Sigmoid colon (tissue), 7 donors: ENCODE measurements around the gene MSANTD7. TPM values are rescaled to one million over a fixed set of nuclear protein-coding genes. Genes with fewer than 3 reads are reported as not detected.

Experiments
- DNase-seq: peaks from one replicate; pipeline ENCODE4 v3.0.0-alpha.2; 2019
- H3K27ac ChIP-seq, 4 donors: fragments of 200-600 bp; sonication (generic); one replicate each; pipeline ENCODE4 v1.5.1; 2016 to 2019; ENCODE audit warnings: mild to moderate bottlenecking in 1 of 4
- H3K27me3 ChIP-seq, 3 donors: fragments of 200-600 bp; sonication (generic); one replicate each; pipeline ENCODE4 v1.5.1; 2019; ENCODE audit warnings: mild to moderate bottlenecking in 1 of 3
- H3K36me3 ChIP-seq, 4 donors: fragments of 200-600 bp; sonication (generic); one replicate each; pipeline ENCODE4 v1.5.1; 2016 to 2019
- H3K4me1 ChIP-seq, 4 donors: fragments of 200-600 bp; sonication (generic); one replicate each; pipeline ENCODE4 v1.5.1; 2017 to 2019
- H3K4me3 ChIP-seq, 4 donors: fragments of 200-600 bp; sonication (generic); one replicate each; pipeline ENCODE4 v1.5.1; 2017 to 2019; ENCODE audit warnings: mild to moderate bottlenecking in 2 of 4, moderate library complexity in 1 of 4
- H3K9me3 ChIP-seq, 4 donors: fragments of 200-600 bp in 3 of 4; sonication (generic) in 3 of 4; one replicate each; pipeline versions ENCODE4 v1.5.1 to v1.6.1; 2013 to 2019
- EP300 ChIP-seq, 4 donors: sonication (generic); formaldehyde crosslinking; IDR thresholded peaks; one replicate each; pipeline ENCODE4 v1.6.1; 2017; ENCODE audit warnings: antibody characterized with exemption in 4 of 4
- POLR2A ChIP-seq, 2 donors: fragments of 450-650 bp; IDR thresholded peaks; one replicate each; pipeline ENCODE4 v1.6.1; 2016; ENCODE audit warnings: antibody characterized with exemption in 2 of 2, mild to moderate bottlenecking in 2 of 2, moderate library complexity in 2 of 2
- POLR2AphosphoS5 ChIP-seq, 4 donors: sonication (generic); formaldehyde crosslinking; IDR thresholded peaks; one replicate each; pipeline ENCODE4 v1.6.1; 2017; ENCODE audit warnings: antibody characterized with exemption in 4 of 4
- WGBS, 2 donors: extraction: QIAGEN DNeasy Blood & Tissue Kit; methylation state at CpG; one replicate each; pipeline ENCODE4 v1.1.7; 2013; 5-methylcytosine and 5-hydroxymethylcytosine counted together
- intact Hi-C: fragments of 100-400 bp; cut with DNase I; formaldehyde crosslinking; loops from one replicate; pipeline ENCODE4 v1.15.1; 2023
- polyA plus RNA-seq, 3 donors: library from polyadenylated mRNA; stranded (reverse); fragments of 200-250 nt; gene quantifications; one replicate each; pipeline ENCODE4 v1.2.3, GENCODE V29; 2013
- total RNA-seq, 4 donors: library from RNA; depleted of rRNA; stranded (reverse); fragments of >200 nt; gene quantifications; one replicate each; pipeline ENCODE4 v1.1.0, GENCODE V29; 2016
- TF ChIP-seq, protein P1 (sequence below), 4 experiments: fragments of 450-650 bp in 3 of 4; fragments of 200-600 bp in 1 of 4; IDR thresholded peaks; one replicate each; pipeline ENCODE4 v1.5.1; 2016 to 2019; ENCODE audit warnings: antibody characterized with exemption in 4 of 4, mild to moderate bottlenecking in 3 of 4, moderate library complexity in 2 of 4
- donor health status: healthy with polysubstance abuse.
- donor health status: Bipolar disorder and iron deficiency.
- donor health status: healthy.

The MSANTD7 gene
- total and polyA plus RNA-seq, 7 donors = 3.2 to 8.1 (median 5.1) TPM

- H3K27ac ChIP-seq = peak overlapping the region; percentile 90 to 96 (median 95)
- intact Hi-C loops = loop anchor here (5.0 to 10.0 kb wide), 5 partner anchors 121 to 1051 kb away; partner anchors contain the start of genes FAM171A1 and MEIG1
- H3K27me3 ChIP-seq = no peaks in the 10 kb centered on the region
- no peak overlapping the region for H3K4me3 ChIP-seq
- peaks cover 0 to 12% (median under 1%) of the 10 kb centered on the region in 4 donors for H3K36me3 ChIP-seq
- DNase-seq = no peak
- 94 to 97% methylated on average over 2 of the region's 2 CpGs for WGBS, 2 donors
- H3K4me1 ChIP-seq = peaks cover 0 to 27% (median 17%) of the 10 kb centered on the region in 4 donors
- H3K9me3 ChIP-seq = no peaks in the 10 kb centered on the region
- TF ChIP-seq POLR2AphosphoS5 (IDR thresholded peaks at IDR 0.05) = no peak
- TF ChIP-seq, protein P1, sequence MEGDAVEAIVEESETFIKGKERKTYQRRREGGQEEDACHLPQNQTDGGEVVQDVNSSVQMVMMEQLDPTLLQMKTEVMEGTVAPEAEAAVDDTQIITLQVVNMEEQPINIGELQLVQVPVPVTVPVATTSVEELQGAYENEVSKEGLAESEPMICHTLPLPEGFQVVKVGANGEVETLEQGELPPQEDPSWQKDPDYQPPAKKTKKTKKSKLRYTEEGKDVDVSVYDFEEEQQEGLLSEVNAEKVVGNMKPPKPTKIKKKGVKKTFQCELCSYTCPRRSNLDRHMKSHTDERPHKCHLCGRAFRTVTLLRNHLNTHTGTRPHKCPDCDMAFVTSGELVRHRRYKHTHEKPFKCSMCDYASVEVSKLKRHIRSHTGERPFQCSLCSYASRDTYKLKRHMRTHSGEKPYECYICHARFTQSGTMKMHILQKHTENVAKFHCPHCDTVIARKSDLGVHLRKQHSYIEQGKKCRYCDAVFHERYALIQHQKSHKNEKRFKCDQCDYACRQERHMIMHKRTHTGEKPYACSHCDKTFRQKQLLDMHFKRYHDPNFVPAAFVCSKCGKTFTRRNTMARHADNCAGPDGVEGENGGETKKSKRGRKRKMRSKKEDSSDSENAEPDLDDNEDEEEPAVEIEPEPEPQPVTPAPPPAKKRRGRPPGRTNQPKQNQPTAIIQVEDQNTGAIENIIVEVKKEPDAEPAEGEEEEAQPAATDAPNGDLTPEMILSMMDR (IDR thresholded peaks at IDR 0.05) = no peak
- TF ChIP-seq EP300 (IDR thresholded peaks at IDR 0.05) = no peak
- no peak for TF ChIP-seq POLR2A (IDR thresholded peaks at IDR 0.05)
Measured at GRCh38 chr10:14836208-14836607, 1.9 kb upstream of the MSANTD7 start.

- Histone ChIP-seq H3K4me3 (peak overlapping the region; percentile 86 to 95 (median 90)), H3K27ac (peak overlapping the region; percentile 90 to 96 (median 95)), H3K9me3 (no peaks in the 10 kb centered on the region), H3K36me3 (peaks cover 0 to 22% (median 6%) of the 10 kb centered on the region in 4 donors), H3K4me1 (peaks cover 0 to 27% (median 17%) of the 10 kb centered on the region in 4 donors), H3K27me3 (no peaks in the 10 kb centered on the region)
- TF ChIP-seq POLR2AphosphoS5 (IDR thresholded peaks at IDR 0.05) (no peak), EP300 (IDR thresholded peaks at IDR 0.05) (no peak), POLR2A (IDR thresholded peaks at IDR 0.05) (no peak)
- TF ChIP-seq, protein P1 (IDR thresholded peaks at IDR 0.05) = no peak
- DNase-seq = no peak
- WGBS, 2 donors = 26 to 30% methylated on average over 14 of the region's 14 CpGs
- intact Hi-C loops = loop anchor here (1.0 to 10.0 kb wide), 6 partner anchors 120 to 1052 kb away; partner anchors contain the start of genes FAM171A1 and MEIG1
Measured at GRCh38 chr10:14837003-14837756, 926 bp upstream of the MSANTD7 start.

- 0 to 1% methylated on average over 60 of the region's 60 CpGs for WGBS, 2 donors
- Histone ChIP-seq H3K36me3 (peaks cover 13 to 38% (median 20%) of the 10 kb centered on the region in 4 donors), H3K27ac (peak overlapping the region; percentile 90 to 96 (median 95)), H3K9me3 (no peaks in the 10 kb centered on the region), H3K4me1 (peaks cover 0 to 27% (median 17%) of the 10 kb centered on the region in 4 donors), H3K4me3 (peak overlapping the region; percentile 86 to 95 (median 90)), H3K27me3 (no peaks in the 10 kb centered on the region)
- TF ChIP-seq, protein P1 (IDR thresholded peaks at IDR 0.05) = no peak
- TF ChIP-seq POLR2A (IDR thresholded peaks at IDR 0.05) = no peak
- TF ChIP-seq EP300 (IDR thresholded peaks at IDR 0.05) = no peak
- TF ChIP-seq POLR2AphosphoS5 (IDR thresholded peaks at IDR 0.05) = no peak
- DNase-seq = peak; percentile 72
- intact Hi-C loops = loop anchor here (2.0 to 10.0 kb wide), 6 partner anchors 40 to 1054 kb away; partner anchors contain the start of genes FAM171A1, MEIG1 and SUV39H2
Measured at GRCh38 chr10:14838582-14839304, 637 bp downstream of the MSANTD7 start.

GRCh38 chr10:14839305-14839695, 1.2 kb downstream of the MSANTD7 start:
- Histone ChIP-seq H3K27ac (peak overlapping the region; percentile 90 to 96 (median 95)), H3K9me3 (no peaks in the 10 kb centered on the region), H3K4me1 (peaks cover 0 to 27% (median 17%) of the 10 kb centered on the region in 4 donors), H3K36me3 (peaks cover 13 to 43% (median 22%) of the 10 kb centered on the region in 4 donors), H3K4me3 (peak overlapping the region; percentile 86 to 95 (median 90)), H3K27me3 (no peaks in the 10 kb centered on the region)
- no peak for TF ChIP-seq POLR2AphosphoS5 (IDR thresholded peaks at IDR 0.05)
- TF ChIP-seq, protein P1 (IDR thresholded peaks at IDR 0.05) = no peak
- intact Hi-C loops = loop anchor here (2.0 to 10.0 kb wide), 6 partner anchors 40 to 1054 kb away; partner anchors contain the start of genes FAM171A1, MEIG1 and SUV39H2
- no peak for DNase-seq
- whole genome bisulfite sequencing, 2 donors = 4 to 13% methylated on average over 14 of the region's 14 CpGs
